Osteoblast (primary cell): ENCODE measurements around the gene ITPA. TPM values are rescaled to one million over a fixed set of nuclear protein-coding genes. Genes with fewer than 3 reads are reported as not detected.

Experiments
- DNase-seq: peaks from one replicate; pipeline ENCODE4 v3.0.0; 2011; ENCODE audit warnings: low spot score, mixed read lengths; ENCODE audit not compliant: insufficient read length; ENCODE audit errors: missing footprints
- H2AFZ ChIP-seq: 2 replicates; pipeline ENCODE4 v1.6.0; 2011; ENCODE audit warnings: mild to moderate bottlenecking, low read length
- H3K27ac ChIP-seq: 2 replicates; pipeline ENCODE4 v1.5.1; 2011; ENCODE audit warnings: mild to moderate bottlenecking, low read depth, low read length, moderate library complexity
- H3K27me3 ChIP-seq: 2 replicates; pipeline ENCODE4 v1.6.0; 2012; ENCODE audit warnings: mild to moderate bottlenecking, control low read depth, inconsistent platforms, low read length, moderate library complexity; ENCODE audit not compliant: insufficient read depth
- H3K36me3 ChIP-seq: 2 replicates; pipeline ENCODE4 v1.5.1; 2011; ENCODE audit warnings: mild to moderate bottlenecking, low read length, control low read depth, moderate library complexity; ENCODE audit not compliant: insufficient read depth
- H3K4me1 ChIP-seq: 2 replicates; pipeline ENCODE4 v1.5.1; 2011; ENCODE audit warnings: mild to moderate bottlenecking, low read length, control low read depth, moderate library complexity; ENCODE audit not compliant: insufficient read depth
- H3K4me2 ChIP-seq: 2 replicates; pipeline ENCODE4 v1.6.0; 2011; ENCODE audit warnings: mild to moderate bottlenecking, low read length; ENCODE audit not compliant: insufficient read depth
- H3K4me3 ChIP-seq: fragments of 200-600 bp; sonication (generic); 3 replicates; pipeline ENCODE4 v1.5.1; 2012; ENCODE audit warnings: mild to moderate bottlenecking, low read length, inconsistent platforms; ENCODE audit not compliant: insufficient read depth
- H3K79me2 ChIP-seq: 2 replicates; pipeline ENCODE4 v1.6.0; 2012; ENCODE audit warnings: mild to moderate bottlenecking, low read length, control low read depth, inconsistent platforms; ENCODE audit not compliant: insufficient read depth
- H3K9me3 ChIP-seq: 2 replicates; pipeline ENCODE4 v1.5.1; 2011; ENCODE audit warnings: low read depth, low read length, control low read depth
- H4K20me1 ChIP-seq: 2 replicates; pipeline ENCODE4 v1.6.0; 2012; ENCODE audit warnings: mild to moderate bottlenecking, low read length, control low read depth; ENCODE audit not compliant: insufficient read depth
- CTCF ChIP-seq: IDR thresholded peaks from 2 replicates; pipeline ENCODE4 v1.5.1; 2011; ENCODE audit warnings: mild to moderate bottlenecking, low read depth, low read length, moderate library complexity; ENCODE audit errors: extremely low read depth
- total RNA-seq: library from RNA; depleted of rRNA; stranded (reverse); fragments of >200 nt; gene quantifications from 2 replicates; pipeline ENCODE4 v1.2.3, GENCODE V29; 2012

The ITPA gene
- total RNA-seq, 1 donor: 34.0 TPM

- Histone ChIP-seq H3K4me2 (peak overlapping the region; percentile 83), H3K9me3 (no peaks in the 10 kb centered on the region), H2AFZ (no peak overlapping the region), H3K27me3 (peaks cover 10% of the 10 kb centered on the region), H4K20me1 (no peaks in the 10 kb centered on the region), H3K36me3 (no peaks in the 10 kb centered on the region), H3K79me2 (no peaks in the 10 kb centered on the region), H3K4me1 (peaks cover 6% of the 10 kb centered on the region), H3K4me3 (peak overlapping the region; percentile 89), H3K27ac (no peak overlapping the region)
- no peak for TF ChIP-seq CTCF
- peak; percentile 84 for DNase-seq
Observed at GRCh38 chr20:3172126-3172932, 37.0 kb upstream of the ITPA start.

GRCh38 chr20:3172933-3173609 is 36.2 kb upstream of the ITPA start, which contains the start of gene LZTS3:
Gene LZTS3 (minus strand): TSS chr20:3173549. CDS start chr20:3167163, 6,386 bp downstream.
- Histone ChIP-seq H3K9me3 (no peaks in the 10 kb centered on the region), H3K4me3 (peak within 1 kb of the TSS; percentile 89), H4K20me1 (no peaks in the 10 kb centered on the region), H3K4me1 (peaks cover 6% of the 10 kb centered on the region), H3K27ac (peak within 1 kb of the TSS; percentile 60), H2AFZ (peak within 1 kb of the TSS; percentile 92), H3K4me2 (peak within 1 kb of the TSS; percentile 83), H3K36me3 (no peaks in the 10 kb centered on the region), H3K79me2 (no peaks in the 10 kb centered on the region), H3K27me3 (peaks cover 10% of the 10 kb centered on the region)
- peak; percentile 99 for DNase-seq
- TF ChIP-seq CTCF: no peak

GRCh38 chr20:3173610-3174441 is 35.5 kb upstream of the ITPA start:
- Histone ChIP-seq H3K9me3 (no peaks in the 10 kb centered on the region), H3K36me3 (no peaks in the 10 kb centered on the region), H2AFZ (peak overlapping the region; percentile 92), H3K27ac (peak overlapping the region; percentile 60), H3K27me3 (peaks cover 10% of the 10 kb centered on the region), H3K79me2 (no peaks in the 10 kb centered on the region), H3K4me2 (peak overlapping the region; percentile 83), H3K4me1 (peaks cover 6% of the 10 kb centered on the region), H3K4me3 (peak overlapping the region; percentile 89), H4K20me1 (no peaks in the 10 kb centered on the region)
- peak; percentile 100 for DNase-seq
- TF ChIP-seq CTCF: no peak
